Large intestine (tissue), 3 donors: ENCODE data around the gene ARL16. TPM values are rescaled to one million over a fixed set of nuclear protein-coding genes. Genes with fewer than 3 reads are reported as not detected.
A peak's percentile ranks its signal among the peaks of the same experiment; 100 is the strongest.

ENCODE experiments used
- DNase-seq, 2 donors: peaks; one replicate each; pipeline versions ENCODE4 v3.0.0 to v3.0.0-alpha.2; 2013
- H3K27ac ChIP-seq: one replicate; pipeline ENCODE4 v1.5.1; 2013; ENCODE audit warnings: low read length
- H3K27me3 ChIP-seq: 2 replicates; pipeline ENCODE4 v1.6.1; 2013; ENCODE audit warnings: low read length; ENCODE audit not compliant: control insufficient read depth, insufficient read depth
- H3K36me3 ChIP-seq: 2 replicates; pipeline ENCODE4 v1.6.1; 2013; ENCODE audit warnings: low read length; ENCODE audit not compliant: control insufficient read depth, insufficient read depth
- H3K4me1 ChIP-seq: one replicate; pipeline ENCODE4 v1.6.1; 2013; ENCODE audit warnings: low read length; ENCODE audit not compliant: control insufficient read depth, insufficient read depth
- H3K4me3 ChIP-seq: one replicate; pipeline ENCODE4 v1.5.1; 2013; ENCODE audit warnings: low read length
- H3K9me3 ChIP-seq: one replicate; pipeline ENCODE4 v1.6.1; 2013; ENCODE audit warnings: mild to moderate bottlenecking, low read depth, low read length, moderate library complexity; ENCODE audit not compliant: control insufficient read depth
- WGBS: methylation state at CpG from one replicate; pipeline ENCODE4 v1.1.5; 2013; ENCODE audit warnings: low lambda C conversion rate; ENCODE audit not compliant: insufficient coverage; 5-methylcytosine and 5-hydroxymethylcytosine counted together
- polyA plus RNA-seq: library from polyadenylated mRNA; unstranded; fragments of 120-200 nt; gene quantifications from one replicate; pipeline ENCODE4 v1.2.1, GENCODE V29; 2013

Gene ARL16
- polyA plus RNA-seq, 1 donor: 44.8 TPM

- DNase-seq: no peak
- Histone ChIP-seq H3K36me3 (peaks cover 60% of the 10 kb centered on the region), H3K27ac (no peak overlapping the region), H3K9me3 (peaks cover 4% of the 10 kb centered on the region), H3K4me1 (peaks cover 19% of the 10 kb centered on the region), H3K27me3 (no peaks in the 10 kb centered on the region), H3K4me3 (peak overlapping the region; percentile 100)
- WGBS: no CpG with 5 or more reads among the region's 27 CpGs
Measured at GRCh38 chr17:81703747-81704654, 20.4 kb upstream of the ARL16 start.

GRCh38 chr17:81702934-81703746 lies 19.5 kb upstream of the ARL16 start, which contains the start of gene MRPL12:
TSS of gene MRPL12 (plus strand) at chr17:81703367. CDS start at chr17:81703502, 135 bp downstream.
- Histone ChIP-seq H3K9me3 (peaks cover 4% of the 10 kb centered on the region), H3K27me3 (no peaks in the 10 kb centered on the region), H3K27ac (peak within 1 kb of the TSS; percentile 98), H3K36me3 (peaks cover 63% of the 10 kb centered on the region), H3K4me1 (peaks cover 19% of the 10 kb centered on the region), H3K4me3 (peak within 1 kb of the TSS; percentile 100)
- peak; percentile 92 to 95 for DNase-seq
- no CpG with 5 or more reads among the region's 102 CpGs for WGBS

- Histone ChIP-seq H3K9me3 (peaks cover 7% of the 10 kb centered on the region), H3K27ac (peak overlapping the region; percentile 98), H3K36me3 (peaks cover 63% of the 10 kb centered on the region), H3K4me1 (peaks cover 19% of the 10 kb centered on the region), H3K4me3 (peak overlapping the region; percentile 100), H3K27me3 (no peaks in the 10 kb centered on the region)
- 80% methylated on average over 1 of the region's 23 CpGs for WGBS
- DNase-seq: peak; percentile 30 to 66
Measured at GRCh38 chr17:81701288-81702071, 17.9 kb upstream of the ARL16 start.

- H3K36me3 ChIP-seq: peaks cover 64% of the 10 kb centered on the region
- H3K4me3 ChIP-seq: peak overlapping the region; percentile 100
- no peaks in the 10 kb centered on the region for H3K27me3 ChIP-seq
- DNase-seq: no peak
- peak overlapping the region; percentile 98 for H3K27ac ChIP-seq
- H3K9me3 ChIP-seq: peaks cover 9% of the 10 kb centered on the region
- no CpG with 5 or more reads among the region's 25 CpGs for WGBS
- H3K4me1 ChIP-seq: peaks cover 19% of the 10 kb centered on the region
Measured at GRCh38 chr17:81700353-81701287, 17.0 kb upstream of the ARL16 start.

GRCh38 chr17:81697261-81698044 lies 13.9 kb upstream of the ARL16 start:
- 100% methylated on average over 1 of the region's 25 CpGs for WGBS

GRCh38 chr17:81696218-81696941 lies 12.8 kb upstream of the ARL16 start:
- peaks cover 90% of the 10 kb centered on the region for H3K36me3 ChIP-seq

More at GRCh38 chr17:81697261-81698044, 13.9 kb upstream of the ARL16 start:
- Histone ChIP-seq H3K9me3 (peaks cover 8% of the 10 kb centered on the region), H3K27ac (no peak overlapping the region), H3K4me3 (no peak overlapping the region), H3K27me3 (no peaks in the 10 kb centered on the region), H3K36me3 (peaks cover 85% of the 10 kb centered on the region), H3K4me1 (peaks cover 16% of the 10 kb centered on the region)
- DNase-seq: no peak

GRCh38 chr17:81695801-81696200 lies 12.2 kb upstream of the ARL16 start:
- no peak for DNase-seq
- H3K36me3 ChIP-seq: peaks cover 90% of the 10 kb centered on the region
- H3K27me3 ChIP-seq: no peaks in the 10 kb centered on the region
- peaks cover 8% of the 10 kb centered on the region for H3K9me3 ChIP-seq
- WGBS: no CpG with 5 or more reads among the region's 22 CpGs
- H3K4me3 ChIP-seq: no peak overlapping the region
- peaks cover 6% of the 10 kb centered on the region for H3K4me1 ChIP-seq
- H3K27ac ChIP-seq: no peak overlapping the region

More at GRCh38 chr17:81696218-81696941, 12.8 kb upstream of the ARL16 start:
- Histone ChIP-seq H3K27me3 (no peaks in the 10 kb centered on the region), H3K27ac (no peak overlapping the region), H3K4me3 (no peak overlapping the region), H3K4me1 (peaks cover 12% of the 10 kb centered on the region), H3K9me3 (peaks cover 8% of the 10 kb centered on the region)
- no peak for DNase-seq
- no CpG with 5 or more reads among the region's 40 CpGs for WGBS

GRCh38 chr17:81695211-81695610 lies 11.6 kb upstream of the ARL16 start:
- no peaks in the 10 kb centered on the region for H3K27me3 ChIP-seq
- WGBS: no CpG with 5 or more reads among the region's 6 CpGs
- peaks cover 90% of the 10 kb centered on the region for H3K36me3 ChIP-seq
- H3K9me3 ChIP-seq: peaks cover 8% of the 10 kb centered on the region
- no peak overlapping the region for H3K4me3 ChIP-seq
- no peak overlapping the region for H3K27ac ChIP-seq
- H3K4me1 ChIP-seq: peaks cover 3% of the 10 kb centered on the region
- DNase-seq: no peak
